HG03135 (cell line): ENCODE results near the gene MAP2K3.
"Not testable (repeated sequence)": the region's sequence is repeated elsewhere in the genome, so short reads cannot be mapped to it uniquely, and the experiment has no call there.

ENCODE experiments used
- ATAC-seq: cut with Tn5 transposase; IDR thresholded peaks from one replicate; pipeline ENCODE4 v1.9.1; 2021; ENCODE audit warnings: mild to moderate bottlenecking, moderate library complexity; ENCODE audit not compliant: unreplicated experiment

MAP2K3 gene

GRCh38 chr17:21310061-21310765, 25.7 kb downstream of the MAP2K3 start:
- not testable (repeated sequence) for ATAC-seq

- ATAC-seq = not testable (repeated sequence)
Measured at GRCh38 chr17:21310766-21311602, 26.5 kb downstream of the MAP2K3 start.

- no peak for ATAC-seq
Measured at GRCh38 chr17:21313320-21313719, 28.8 kb downstream of the MAP2K3 start.

GRCh38 chr17:21313761-21314160, 29.2 kb downstream of the MAP2K3 start:
- not testable (repeated sequence) for ATAC-seq

- ATAC-seq = not testable (repeated sequence)
Measured at GRCh38 chr17:21314261-21314664, 29.8 kb downstream of the MAP2K3 start.

GRCh38 chr17:21314701-21315111, 30.2 kb downstream of the MAP2K3 start:
- not testable (repeated sequence) for ATAC-seq

- not testable (repeated sequence) for ATAC-seq
Measured at GRCh38 chr17:21315246-21316000, 30.9 kb downstream of the MAP2K3 start.

GRCh38 chr17:21316212-21316886, 31.8 kb downstream of the MAP2K3 start:
- ATAC-seq = not testable (repeated sequence)

- not testable (repeated sequence) for ATAC-seq
Measured at GRCh38 chr17:21316887-21317500, 32.5 kb downstream of the MAP2K3 start.

GRCh38 chr17:21317821-21318220, 33.3 kb downstream of the MAP2K3 start:
- ATAC-seq = not testable (repeated sequence)

GRCh38 chr17:21318439-21318838, 33.9 kb downstream of the MAP2K3 start:
- no peak for ATAC-seq

- not testable (repeated sequence) for ATAC-seq
Measured at GRCh38 chr17:21318856-21319255, 34.3 kb downstream of the MAP2K3 start.

- ATAC-seq = not testable (repeated sequence)
Measured at GRCh38 chr17:21319256-21319655, 34.7 kb downstream of the MAP2K3 start.

- not testable (repeated sequence) for ATAC-seq
Measured at GRCh38 chr17:21319686-21320375, 35.3 kb downstream of the MAP2K3 start.

- not testable (repeated sequence) for ATAC-seq
Measured at GRCh38 chr17:21320430-21320829, 35.9 kb downstream of the MAP2K3 start.

- ATAC-seq = not testable (repeated sequence)
Measured at GRCh38 chr17:21321061-21321460, 36.5 kb downstream of the MAP2K3 start.

GRCh38 chr17:21321744-21322191, 37.3 kb downstream of the MAP2K3 start:
- not testable (repeated sequence) for ATAC-seq

- ATAC-seq = not testable (repeated sequence)
Measured at GRCh38 chr17:21323257-21324111, 39.0 kb downstream of the MAP2K3 start.
